Measurements from ENCODE around the gene MAGED4. TPM values are rescaled to one million over a fixed set of nuclear protein-coding genes. Genes with fewer than 3 reads are reported as not detected.
"Not testable (repeated sequence)": the region's sequence is repeated elsewhere in the genome, so short reads cannot be mapped to it uniquely, and the experiment has no call there.

MAGED4 gene
- polyA plus RNA-seq, 1 donor from 2014 or later: 389 TPM

DNA sequence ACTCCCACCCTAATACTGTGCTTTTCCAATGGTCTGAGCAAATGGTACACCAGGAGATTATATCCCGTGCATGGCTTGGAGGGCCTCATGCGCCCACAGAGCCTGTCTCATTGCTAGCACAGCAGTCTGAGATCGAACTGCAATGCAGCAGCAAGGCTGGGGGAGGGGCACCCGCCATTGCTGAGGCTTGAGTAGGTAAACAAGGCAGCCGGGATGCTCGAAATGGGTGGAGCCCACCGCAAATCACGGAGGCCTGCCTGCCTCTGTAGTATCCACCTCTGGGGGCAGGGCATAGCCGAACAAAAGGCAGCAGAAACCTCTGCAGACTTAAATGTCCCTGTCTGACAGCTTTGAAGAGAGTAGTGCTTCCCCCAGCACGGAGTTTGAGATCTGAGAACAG is 13.6 kb upstream of the MAGED4 start:
- H3K9me2 ChIP-seq (ENCODE audit: insufficient read depth, low read length); H3K4me3 ChIP-seq (ENCODE audit: low read length); H3K9me3 ChIP-seq (ENCODE audit: low read length); H3K36me3 ChIP-seq (ENCODE audit: insufficient read depth, low read length); H3F3A ChIP-seq (ENCODE audit: insufficient read depth, low read length, poor library complexity, severe bottlenecking); H3K9ac ChIP-seq (ENCODE audit: low read length); H2AFZ ChIP-seq (ENCODE audit: low read depth, low read length); H3K4me2 ChIP-seq (ENCODE audit: low read length); H3K79me2 ChIP-seq (replicated peaks; ENCODE audit: insufficient read depth, low read length); H4K20me1 ChIP-seq (ENCODE audit: insufficient read depth); H3K27me3 ChIP-seq (ENCODE audit: insufficient read depth, low read depth, low read length); H3K27ac ChIP-seq (ENCODE audit: low read length): not testable (repeated sequence)

- H3F3A ChIP-seq (ENCODE audit: insufficient read depth, low read length, poor library complexity, severe bottlenecking); H3K9ac ChIP-seq (ENCODE audit: low read length); H2AFZ ChIP-seq (ENCODE audit: low read depth, low read length); H4K20me1 ChIP-seq (ENCODE audit: insufficient read depth); H3K27me3 ChIP-seq (ENCODE audit: insufficient read depth, low read depth, low read length); H3K4me2 ChIP-seq (ENCODE audit: low read length); H3K9me3 ChIP-seq (ENCODE audit: low read length); H3K9me2 ChIP-seq (ENCODE audit: insufficient read depth, low read length); H3K4me3 ChIP-seq (ENCODE audit: low read length); H3K27ac ChIP-seq (ENCODE audit: low read length); H3K79me2 ChIP-seq (replicated peaks; ENCODE audit: insufficient read depth, low read length); H3K36me3 ChIP-seq (ENCODE audit: insufficient read depth, low read length): not testable (repeated sequence)
Observed at GRCh38 chrX:52185078-52185453, 378 bp downstream of the MAGED4 start.

DNA sequence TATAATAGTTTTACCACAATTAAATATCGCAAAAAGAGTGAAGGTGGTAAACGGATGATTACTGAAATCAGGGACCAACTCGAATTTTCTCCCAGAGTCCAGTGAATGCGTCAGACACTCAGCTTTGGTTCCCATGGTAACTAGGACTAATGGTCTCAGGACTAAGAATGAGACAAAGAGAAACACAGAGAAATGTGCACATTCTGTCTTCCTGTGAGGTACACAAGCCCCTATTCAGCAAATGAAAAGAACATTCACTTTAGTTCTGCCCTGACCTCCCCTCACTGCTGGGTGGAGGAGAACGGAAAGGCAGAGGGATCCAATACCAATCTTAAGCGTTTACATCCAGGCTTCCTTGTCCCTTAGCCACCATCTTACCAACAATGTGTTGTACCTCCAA is 26.7 kb downstream of the MAGED4 start:
- H3K27ac ChIP-seq (ENCODE audit: low read length): not testable (repeated sequence)

GRCh38 chrX:52213276-52213675 is 28.6 kb downstream of the MAGED4 start:
- Histone ChIP-seq H3K9me2 (ENCODE audit: insufficient read depth, low read length) (no peaks in the 10 kb centered on the region), H4K20me1 (ENCODE audit: insufficient read depth) (no peaks in the 10 kb centered on the region), H3K4me2 (ENCODE audit: low read length) (no peak overlapping the region), H3K79me2 (replicated peaks; ENCODE audit: insufficient read depth, low read length) (no peaks in the 10 kb centered on the region), H2AFZ (ENCODE audit: low read depth, low read length) (no peak overlapping the region), H3K4me3 (ENCODE audit: low read length) (no peak overlapping the region), H3K27me3 (ENCODE audit: insufficient read depth, low read depth, low read length) (no peaks in the 10 kb centered on the region), H3K27ac (ENCODE audit: low read length) (no peak overlapping the region), H3K9ac (ENCODE audit: low read length) (no peak overlapping the region), H3F3A (ENCODE audit: insufficient read depth, low read length, poor library complexity, severe bottlenecking) (no peaks in the 10 kb centered on the region), H3K9me3 (ENCODE audit: low read length) (no peaks in the 10 kb centered on the region), H3K36me3 (ENCODE audit: insufficient read depth, low read length) (no peaks in the 10 kb centered on the region)
- TF ChIP-seq REST (IDR thresholded peaks at IDR 0.05; ENCODE audit: borderline replicate concordance): no peak
- TF ChIP-seq MXI1 (conservative IDR thresholded peaks at IDR 0.05; ENCODE audit: poor library complexity, severe bottlenecking): no peak
- TF ChIP-seq EP300 (conservative IDR thresholded peaks at IDR 0.05; ENCODE audit: poor library complexity, severe bottlenecking): no peak
- no peak for TF ChIP-seq TAF1 (IDR thresholded peaks at IDR 0.05; ENCODE audit: low read depth)
- TF ChIP-seq RAD21 (conservative IDR thresholded peaks at IDR 0.05): no peak
- no peak for TF ChIP-seq POLR2AphosphoS5 (IDR thresholded peaks at IDR 0.05)
- TF ChIP-seq SMC3 (conservative IDR thresholded peaks at IDR 0.05; ENCODE audit: poor library complexity): no peak
- TF ChIP-seq EZH2 (IDR thresholded peaks at IDR 0.05; ENCODE audit: borderline replicate concordance, insufficient read depth, low read length, poor library complexity, severe bottlenecking): no peak
- TF ChIP-seq CTCF (IDR thresholded peaks at IDR 0.05; ENCODE audit: poor library complexity, severe bottlenecking): no peak

More for the DNA sequence above, 26.7 kb downstream of the MAGED4 start:
- H3K36me3 ChIP-seq (ENCODE audit: insufficient read depth, low read length); H4K20me1 ChIP-seq (ENCODE audit: insufficient read depth); H3K4me2 ChIP-seq (ENCODE audit: low read length); H2AFZ ChIP-seq (ENCODE audit: low read depth, low read length); H3K4me3 ChIP-seq (ENCODE audit: low read length); H3K9me2 ChIP-seq (ENCODE audit: insufficient read depth, low read length); H3K27me3 ChIP-seq (ENCODE audit: insufficient read depth, low read depth, low read length); H3K79me2 ChIP-seq (replicated peaks; ENCODE audit: insufficient read depth, low read length); H3K9ac ChIP-seq (ENCODE audit: low read length); H3F3A ChIP-seq (ENCODE audit: insufficient read depth, low read length, poor library complexity, severe bottlenecking); H3K9me3 ChIP-seq (ENCODE audit: low read length): not testable (repeated sequence)
